Gastroesophageal sphincter (tissue), 4 donors: ENCODE data around the gene CRKL. TPM values are rescaled to one million over a fixed set of nuclear protein-coding genes. Genes with fewer than 3 reads are reported as not detected.

Source experiments
- ATAC-seq: fragments of 150-250 bp; one replicate; pipeline ENCODE4 v1.9.1; 2016; ENCODE audit warnings: mild to moderate bottlenecking, moderate library complexity
- H3K27ac ChIP-seq, 4 donors: fragments of 200-600 bp; sonication (generic) in 3 of 4; 1 replicate in 3 of 4; 2 replicates in 1 of 4; pipeline ENCODE4 v1.5.1; 2016 to 2019
- H3K27me3 ChIP-seq: fragments of 200-600 bp; sonication (generic); one replicate; pipeline ENCODE4 v1.5.1; 2019
- H3K36me3 ChIP-seq, 2 donors: fragments of 200-600 bp; sonication (generic); one replicate each; pipeline ENCODE4 v1.5.1; 2019; ENCODE audit warnings: control low read depth in 1 of 2
- H3K4me1 ChIP-seq, 3 donors: fragments of 200-600 bp; sonication (generic); 1 replicate in 2 of 3; 2 replicates in 1 of 3; pipeline ENCODE4 v1.5.1; 2016 to 2019; ENCODE audit warnings: control low read depth in 2 of 3
- H3K4me3 ChIP-seq, 2 donors: fragments of 200-600 bp; sonication (generic); one replicate each; pipeline ENCODE4 v1.5.1; 2019; ENCODE audit warnings: mild to moderate bottlenecking in 1 of 2, moderate library complexity in 1 of 2
- H3K9me3 ChIP-seq, 3 donors: fragments of 200-600 bp; sonication (generic); one replicate each; pipeline ENCODE4 v1.5.1; 2017 to 2019; ENCODE audit warnings: control low read depth in 2 of 3
- EP300 ChIP-seq: sonication (generic); formaldehyde crosslinking; IDR thresholded peaks from one replicate; pipeline ENCODE4 v1.6.1; 2017; ENCODE audit warnings: antibody characterized with exemption, mild to moderate bottlenecking
- POLR2A ChIP-seq, 2 donors: fragments of 450-650 bp; IDR thresholded peaks; one replicate each; pipeline ENCODE4 v1.6.1; 2017; ENCODE audit warnings: antibody characterized with exemption in 2 of 2, mild to moderate bottlenecking in 2 of 2, moderate library complexity in 1 of 2
- POLR2AphosphoS5 ChIP-seq: sonication (generic); formaldehyde crosslinking; IDR thresholded peaks from one replicate; pipeline ENCODE4 v1.6.1; 2017; ENCODE audit warnings: antibody characterized with exemption
- WGBS, 2 donors: methylation state at CpG; one replicate each; pipeline ENCODE4 v1.1.5; 2018; ENCODE audit warnings: low coverage in 1 of 2; 5-methylcytosine and 5-hydroxymethylcytosine counted together
- total RNA-seq, 4 donors: library from RNA; depleted of rRNA; stranded (reverse); fragments of >200 nt; gene quantifications; one replicate each; pipeline ENCODE4 v1.1.0, GENCODE V29; 2016
- TF ChIP-seq, protein P1 (sequence below), 4 experiments: fragments of 200-600 bp in 2 of 4; fragments of 450-650 bp in 2 of 4; sonication (generic) in 1 of 4; IDR thresholded peaks; one replicate each; pipeline ENCODE4 v1.5.1; 2017 to 2019; ENCODE audit warnings: antibody characterized with exemption in 4 of 4, mild to moderate bottlenecking in 2 of 4, moderate library complexity in 2 of 4

CRKL gene
- total RNA-seq, 4 donors from 2014 or later = 42.5 to 55.8 (median 46.0) TPM

DNA sequence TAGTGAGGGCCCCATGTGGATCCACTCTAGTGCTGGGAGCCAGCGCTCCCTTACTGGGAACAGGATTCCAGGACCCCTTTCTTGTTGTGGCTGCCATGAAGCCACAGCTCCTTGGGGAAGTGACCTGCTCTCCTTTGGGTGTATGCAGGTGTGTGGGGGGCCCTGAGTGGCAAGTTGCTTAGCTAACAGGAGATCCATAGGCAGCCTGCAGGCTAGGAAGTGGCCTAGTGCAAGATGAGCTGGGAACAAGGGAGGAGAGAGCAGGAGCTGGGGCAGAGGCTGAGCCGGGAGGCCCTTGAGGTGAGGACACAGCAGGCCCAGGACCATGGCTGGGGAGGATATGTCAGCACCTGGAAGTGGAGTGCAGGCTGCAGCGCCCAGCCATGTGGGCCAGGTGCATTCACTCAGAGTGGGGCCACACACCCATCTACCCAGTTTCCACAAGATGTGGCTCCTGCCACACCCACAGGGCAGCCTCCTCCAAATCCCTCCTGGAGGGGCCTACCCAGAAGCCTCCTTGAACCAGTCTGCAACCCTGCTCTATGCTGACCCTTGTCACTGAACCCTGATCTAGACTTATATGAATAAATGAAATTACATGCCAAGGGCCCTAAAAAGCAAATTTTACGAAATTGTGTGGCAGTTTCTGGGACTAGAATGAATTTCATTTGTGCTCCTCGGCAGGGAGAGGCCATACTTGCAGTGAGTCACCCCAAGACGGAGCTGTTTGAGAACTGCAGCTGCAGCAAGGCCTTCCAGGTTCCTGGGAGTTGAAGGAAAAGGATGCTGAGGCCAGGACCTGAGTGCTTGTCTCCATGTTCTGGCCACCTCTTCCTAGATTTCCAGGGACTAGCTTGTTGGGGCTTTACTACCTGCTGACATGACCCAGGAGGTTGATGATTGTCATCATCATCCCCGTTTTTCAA is 81.5 kb downstream of the CRKL start:
- ATAC-seq = no peak
- TF ChIP-seq, protein P1, sequence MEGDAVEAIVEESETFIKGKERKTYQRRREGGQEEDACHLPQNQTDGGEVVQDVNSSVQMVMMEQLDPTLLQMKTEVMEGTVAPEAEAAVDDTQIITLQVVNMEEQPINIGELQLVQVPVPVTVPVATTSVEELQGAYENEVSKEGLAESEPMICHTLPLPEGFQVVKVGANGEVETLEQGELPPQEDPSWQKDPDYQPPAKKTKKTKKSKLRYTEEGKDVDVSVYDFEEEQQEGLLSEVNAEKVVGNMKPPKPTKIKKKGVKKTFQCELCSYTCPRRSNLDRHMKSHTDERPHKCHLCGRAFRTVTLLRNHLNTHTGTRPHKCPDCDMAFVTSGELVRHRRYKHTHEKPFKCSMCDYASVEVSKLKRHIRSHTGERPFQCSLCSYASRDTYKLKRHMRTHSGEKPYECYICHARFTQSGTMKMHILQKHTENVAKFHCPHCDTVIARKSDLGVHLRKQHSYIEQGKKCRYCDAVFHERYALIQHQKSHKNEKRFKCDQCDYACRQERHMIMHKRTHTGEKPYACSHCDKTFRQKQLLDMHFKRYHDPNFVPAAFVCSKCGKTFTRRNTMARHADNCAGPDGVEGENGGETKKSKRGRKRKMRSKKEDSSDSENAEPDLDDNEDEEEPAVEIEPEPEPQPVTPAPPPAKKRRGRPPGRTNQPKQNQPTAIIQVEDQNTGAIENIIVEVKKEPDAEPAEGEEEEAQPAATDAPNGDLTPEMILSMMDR (IDR thresholded peaks at IDR 0.05) = no peak
- TF ChIP-seq POLR2A (IDR thresholded peaks at IDR 0.05) (no peak), EP300 (no peak), POLR2AphosphoS5 (no peak)
- no peak overlapping the region for H3K4me3 ChIP-seq
- H3K4me1 ChIP-seq = peaks cover 0 to 45% (median 25%) of the 10 kb centered on the region in 3 donors
- peaks cover 0 to 68% of the 10 kb centered on the region in 2 donors for H3K36me3 ChIP-seq
- no peaks in the 10 kb centered on the region for H3K9me3 ChIP-seq
- no peak overlapping the region for H3K27ac ChIP-seq
- WGBS, 2 donors = 17 to 49% methylated on average over 1 to 5 of the region's 7 CpGs
- H3K27me3 ChIP-seq = no peaks in the 10 kb centered on the region

DNA sequence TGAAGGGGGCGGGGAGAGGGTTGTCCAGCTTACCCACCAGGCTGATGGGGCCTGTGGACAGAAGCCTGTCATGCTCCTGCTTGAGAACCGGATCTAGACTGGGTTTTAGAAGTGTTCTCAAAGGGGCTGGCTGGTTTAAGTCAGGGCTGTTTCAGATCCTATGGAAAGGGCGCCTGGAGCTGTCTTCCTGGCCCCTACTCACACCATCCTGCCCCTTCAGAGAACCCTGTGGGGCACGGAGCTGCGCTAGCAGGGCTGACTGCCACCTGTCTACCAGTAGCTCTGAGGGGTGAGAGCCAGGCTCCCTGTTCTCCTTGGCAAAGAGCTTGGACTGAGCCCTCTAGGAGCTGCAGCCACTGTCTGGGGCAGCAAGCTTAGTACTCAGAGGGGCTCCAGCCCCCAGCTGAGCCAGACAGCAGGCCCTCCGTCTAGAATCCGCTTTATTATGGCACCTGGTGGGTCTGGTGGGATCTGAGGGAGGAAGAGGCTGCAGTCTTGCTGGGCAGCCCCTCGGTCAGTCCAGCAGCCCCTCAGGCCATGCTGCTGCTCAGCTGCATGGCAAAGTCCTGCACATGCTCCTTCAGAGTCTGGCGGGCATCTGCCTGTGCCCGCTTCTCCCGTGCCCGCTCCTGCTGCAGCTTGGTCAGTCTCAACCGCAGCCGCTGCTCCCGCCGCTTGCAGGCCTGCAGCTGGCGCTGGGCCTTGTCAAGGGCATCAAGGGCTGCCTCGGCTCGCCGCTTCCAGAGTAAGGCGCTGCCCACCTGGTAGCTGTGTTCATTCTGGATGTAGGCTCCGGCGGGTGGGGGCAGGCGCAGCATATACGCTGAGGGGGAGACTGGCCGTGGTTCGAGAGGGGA is 82.4 kb downstream of the CRKL start:
- TF ChIP-seq, protein P1 (IDR thresholded peaks at IDR 0.05) = no peak
- TF ChIP-seq EP300 = no peak
- no peak for TF ChIP-seq POLR2AphosphoS5
- TF ChIP-seq POLR2A (IDR thresholded peaks at IDR 0.05) = no peak
- Histone ChIP-seq H3K27ac (peak overlapping the region in 3 of 4 donors; percentile 96 to 98 (median 97)), H3K9me3 (no peaks in the 10 kb centered on the region), H3K4me1 (peaks cover 0 to 51% (median 25%) of the 10 kb centered on the region in 3 donors), H3K27me3 (no peaks in the 10 kb centered on the region), H3K4me3 (peak overlapping the region in 1 of 2 donors; percentile 75), H3K36me3 (peaks cover 0 to 59% of the 10 kb centered on the region in 2 donors)
- no peak for ATAC-seq
- WGBS, 2 donors = 82% methylated on average over 8 of the region's 27 CpGs; no CpG with 5 or more reads in 1 of the 2 donors

DNA sequence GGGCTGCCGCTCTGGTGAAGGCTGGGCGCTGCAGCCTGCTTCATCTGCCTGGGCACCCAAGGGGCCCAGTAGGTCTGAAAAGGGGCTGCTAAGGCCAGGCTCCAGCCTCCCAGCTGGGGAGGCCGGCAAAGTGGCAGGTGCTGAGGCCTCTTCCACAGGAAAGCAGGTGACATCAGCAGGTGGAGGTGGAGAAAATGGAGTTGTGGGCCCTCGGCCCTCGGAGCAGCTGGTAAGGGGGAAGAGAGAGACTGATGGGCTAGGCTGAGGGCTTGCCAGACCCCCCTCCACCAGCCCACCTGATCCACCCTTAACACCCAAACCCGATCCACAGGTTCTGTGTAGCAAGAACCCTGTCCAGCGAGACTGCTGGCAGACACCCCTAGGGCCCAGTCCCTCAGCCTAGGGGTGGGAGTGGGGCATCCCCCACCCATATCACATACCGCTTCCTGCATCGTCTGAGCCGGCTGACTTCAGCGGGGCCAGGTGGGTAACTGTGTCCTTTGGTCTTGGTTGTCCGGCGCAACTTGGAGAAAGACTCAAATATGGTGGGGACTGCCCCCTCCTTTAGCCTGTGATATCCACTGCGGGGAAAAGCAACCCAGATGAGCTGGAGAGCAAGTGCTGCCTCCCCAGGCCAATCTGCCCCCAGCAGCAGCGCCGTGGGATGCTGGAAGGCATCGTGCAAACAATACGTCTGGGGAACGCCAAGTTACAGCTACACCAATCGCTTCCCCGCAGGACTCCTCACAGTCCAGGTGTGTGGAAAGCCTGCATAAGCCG is 83.2 kb downstream of the CRKL start:
- Histone ChIP-seq H3K27ac (peak overlapping the region; percentile 93 to 98 (median 96)), H3K27me3 (no peaks in the 10 kb centered on the region), H3K4me1 (peaks cover 0 to 51% (median 25%) of the 10 kb centered on the region in 3 donors), H3K36me3 (peaks cover 0 to 51% of the 10 kb centered on the region in 2 donors), H3K9me3 (no peaks in the 10 kb centered on the region), H3K4me3 (peak overlapping the region; percentile 74 to 75)
- no peak for TF ChIP-seq EP300
- peak in 1 of 2 donors; percentile 1 for TF ChIP-seq POLR2A (IDR thresholded peaks at IDR 0.05)
- WGBS, 2 donors = 41% methylated on average over 6 of the region's 22 CpGs; no CpG with 5 or more reads in 1 of the 2 donors
- ATAC-seq = no peak

DNA sequence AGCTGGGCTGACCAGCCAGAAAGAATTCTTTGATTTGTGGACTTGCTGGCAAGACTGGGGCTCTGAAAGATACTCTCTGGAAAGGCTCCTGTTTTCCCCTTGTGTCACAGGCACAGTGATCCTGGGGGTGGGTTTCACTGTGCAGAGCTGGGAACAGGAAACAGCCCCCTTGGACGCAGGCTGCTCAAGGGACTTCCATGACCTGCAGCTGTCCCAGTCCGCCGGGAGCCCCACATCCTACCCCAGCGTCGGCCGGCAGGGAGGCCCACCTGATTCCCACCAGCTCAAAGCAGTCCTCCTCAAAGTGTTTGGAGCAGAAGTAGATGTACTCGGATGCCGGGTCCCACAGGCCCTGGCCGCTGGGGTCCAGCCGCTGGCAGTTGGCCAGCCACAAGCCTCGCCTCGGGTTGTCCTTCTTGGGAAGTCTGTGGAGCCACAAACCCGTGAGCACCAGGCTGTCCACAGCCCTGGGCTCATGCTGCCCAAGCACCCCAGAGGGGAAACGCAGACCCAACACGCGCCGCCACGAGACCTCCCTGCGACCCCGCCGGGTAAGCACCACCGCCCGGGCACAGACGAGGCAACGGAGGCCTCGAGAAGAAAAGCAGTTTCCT is 83.9 kb downstream of the CRKL start:
- Histone ChIP-seq H3K4me1 (peaks cover 0 to 51% (median 25%) of the 10 kb centered on the region in 3 donors), H3K36me3 (peaks cover 0 to 44% of the 10 kb centered on the region in 2 donors), H3K27me3 (no peaks in the 10 kb centered on the region), H3K4me3 (peak overlapping the region; percentile 74 to 75), H3K27ac (peak overlapping the region; percentile 93 to 98 (median 96)), H3K9me3 (no peaks in the 10 kb centered on the region)
- TF ChIP-seq, protein P1 (IDR thresholded peaks at IDR 0.05) = peak in 2 of 4 experiments; percentile 3 to 7
- TF ChIP-seq EP300 = no peak
- no peak for ATAC-seq
- no CpG with 5 or more reads among the region's 26 CpGs for WGBS, 2 donors
